Measurements from ENCODE around the gene ZNF346.

ZNF346 gene

GRCh38 chr5:177111720-177112394 lies 89.4 kb downstream of the ZNF346 start:
- peaks cover 12% of the 10 kb centered on the region for H3K4me1 ChIP-seq (ENCODE audit: control insufficient read depth, insufficient read depth, low read length, poor library complexity, severe bottlenecking)
- H3K27me3 ChIP-seq (replicated peaks; ENCODE audit: control insufficient read depth, insufficient read depth, low read length, poor library complexity, severe bottlenecking): no peaks in the 10 kb centered on the region
- H3K9me3 ChIP-seq (ENCODE audit: control insufficient read depth, low read length): no peaks in the 10 kb centered on the region
- H3K27ac ChIP-seq (ENCODE audit: insufficient read depth, low read length, poor library complexity, severe bottlenecking): no peak overlapping the region
- H3K4me3 ChIP-seq (ENCODE audit: insufficient read depth, low read depth, low read length, poor library complexity, severe bottlenecking): no peak overlapping the region
- H3K36me3 ChIP-seq (ENCODE audit: control insufficient read depth, insufficient read depth, low read length): no peaks in the 10 kb centered on the region
- peak; percentile 25 to 39 (median 29) for DNase-seq

GRCh38 chr5:177112589-177113220 lies 90.2 kb downstream of the ZNF346 start:
- H3K4me1 ChIP-seq (ENCODE audit: control insufficient read depth, insufficient read depth, low read length, poor library complexity, severe bottlenecking): peaks cover 17% of the 10 kb centered on the region
- DNase-seq: no peak
- no peaks in the 10 kb centered on the region for H3K36me3 ChIP-seq (ENCODE audit: control insufficient read depth, insufficient read depth, low read length)
- no peaks in the 10 kb centered on the region for H3K27me3 ChIP-seq (replicated peaks; ENCODE audit: control insufficient read depth, insufficient read depth, low read length, poor library complexity, severe bottlenecking)
- no peak overlapping the region for H3K4me3 ChIP-seq (ENCODE audit: insufficient read depth, low read depth, low read length, poor library complexity, severe bottlenecking)
- no peaks in the 10 kb centered on the region for H3K9me3 ChIP-seq (ENCODE audit: control insufficient read depth, low read length)
- no peak overlapping the region for H3K27ac ChIP-seq (ENCODE audit: insufficient read depth, low read length, poor library complexity, severe bottlenecking)

- Histone ChIP-seq H3K27ac (ENCODE audit: insufficient read depth, low read length, poor library complexity, severe bottlenecking) (no peak overlapping the region), H3K27me3 (replicated peaks; ENCODE audit: control insufficient read depth, insufficient read depth, low read length, poor library complexity, severe bottlenecking) (no peaks in the 10 kb centered on the region), H3K9me3 (ENCODE audit: control insufficient read depth, low read length) (no peaks in the 10 kb centered on the region), H3K4me1 (ENCODE audit: control insufficient read depth, insufficient read depth, low read length, poor library complexity, severe bottlenecking) (peaks cover 17% of the 10 kb centered on the region), H3K36me3 (ENCODE audit: control insufficient read depth, insufficient read depth, low read length) (no peaks in the 10 kb centered on the region), H3K4me3 (ENCODE audit: insufficient read depth, low read depth, low read length, poor library complexity, severe bottlenecking) (no peak overlapping the region)
- peak; percentile 55 to 64 (median 58) for DNase-seq
Observed at GRCh38 chr5:177113566-177114424, 91.3 kb downstream of the ZNF346 start.

GRCh38 chr5:177116631-177117373 lies 94.3 kb downstream of the ZNF346 start:
- Histone ChIP-seq H3K36me3 (ENCODE audit: control insufficient read depth, insufficient read depth, low read length) (no peaks in the 10 kb centered on the region), H3K27ac (ENCODE audit: insufficient read depth, low read length, poor library complexity, severe bottlenecking) (no peak overlapping the region), H3K4me3 (ENCODE audit: insufficient read depth, low read depth, low read length, poor library complexity, severe bottlenecking) (no peak overlapping the region), H3K27me3 (replicated peaks; ENCODE audit: control insufficient read depth, insufficient read depth, low read length, poor library complexity, severe bottlenecking) (no peaks in the 10 kb centered on the region), H3K9me3 (ENCODE audit: control insufficient read depth, low read length) (no peaks in the 10 kb centered on the region), H3K4me1 (ENCODE audit: control insufficient read depth, insufficient read depth, low read length, poor library complexity, severe bottlenecking) (peaks cover 17% of the 10 kb centered on the region)
- peak; percentile 65 to 78 (median 71) for DNase-seq

GRCh38 chr5:177117441-177118045 lies 95.0 kb downstream of the ZNF346 start:
- Histone ChIP-seq H3K27ac (ENCODE audit: insufficient read depth, low read length, poor library complexity, severe bottlenecking) (no peak overlapping the region), H3K27me3 (replicated peaks; ENCODE audit: control insufficient read depth, insufficient read depth, low read length, poor library complexity, severe bottlenecking) (no peaks in the 10 kb centered on the region), H3K4me3 (ENCODE audit: insufficient read depth, low read depth, low read length, poor library complexity, severe bottlenecking) (no peak overlapping the region), H3K9me3 (ENCODE audit: control insufficient read depth, low read length) (no peaks in the 10 kb centered on the region), H3K36me3 (ENCODE audit: control insufficient read depth, insufficient read depth, low read length) (no peaks in the 10 kb centered on the region), H3K4me1 (ENCODE audit: control insufficient read depth, insufficient read depth, low read length, poor library complexity, severe bottlenecking) (peaks cover 17% of the 10 kb centered on the region)
- no peak for DNase-seq

GRCh38 chr5:177122566-177122965 lies 100.1 kb downstream of the ZNF346 start:
- Histone ChIP-seq H3K27ac (ENCODE audit: insufficient read depth, low read length, poor library complexity, severe bottlenecking) (no peak overlapping the region), H3K27me3 (replicated peaks; ENCODE audit: control insufficient read depth, insufficient read depth, low read length, poor library complexity, severe bottlenecking) (no peaks in the 10 kb centered on the region), H3K4me1 (ENCODE audit: control insufficient read depth, insufficient read depth, low read length, poor library complexity, severe bottlenecking) (no peaks in the 10 kb centered on the region), H3K36me3 (ENCODE audit: control insufficient read depth, insufficient read depth, low read length) (no peaks in the 10 kb centered on the region), H3K4me3 (ENCODE audit: insufficient read depth, low read depth, low read length, poor library complexity, severe bottlenecking) (no peak overlapping the region), H3K9me3 (ENCODE audit: control insufficient read depth, low read length) (no peaks in the 10 kb centered on the region)
- DNase-seq: no peak

GRCh38 chr5:177123789-177124485 lies 101.4 kb downstream of the ZNF346 start:
- DNase-seq: no peak
- no peaks in the 10 kb centered on the region for H3K9me3 ChIP-seq (ENCODE audit: control insufficient read depth, low read length)
- H3K4me3 ChIP-seq (ENCODE audit: insufficient read depth, low read depth, low read length, poor library complexity, severe bottlenecking): no peak overlapping the region
- H3K36me3 ChIP-seq (ENCODE audit: control insufficient read depth, insufficient read depth, low read length): no peaks in the 10 kb centered on the region
- H3K27me3 ChIP-seq (replicated peaks; ENCODE audit: control insufficient read depth, insufficient read depth, low read length, poor library complexity, severe bottlenecking): no peaks in the 10 kb centered on the region
- H3K4me1 ChIP-seq (ENCODE audit: control insufficient read depth, insufficient read depth, low read length, poor library complexity, severe bottlenecking): peaks cover 7% of the 10 kb centered on the region
- no peak overlapping the region for H3K27ac ChIP-seq (ENCODE audit: insufficient read depth, low read length, poor library complexity, severe bottlenecking)

GRCh38 chr5:177124486-177124991 lies 102.0 kb downstream of the ZNF346 start:
- H3K36me3 ChIP-seq (ENCODE audit: control insufficient read depth, insufficient read depth, low read length): no peaks in the 10 kb centered on the region
- H3K4me3 ChIP-seq (ENCODE audit: insufficient read depth, low read depth, low read length, poor library complexity, severe bottlenecking): no peak overlapping the region
- DNase-seq: no peak
- no peaks in the 10 kb centered on the region for H3K9me3 ChIP-seq (ENCODE audit: control insufficient read depth, low read length)
- no peaks in the 10 kb centered on the region for H3K27me3 ChIP-seq (replicated peaks; ENCODE audit: control insufficient read depth, insufficient read depth, low read length, poor library complexity, severe bottlenecking)
- H3K27ac ChIP-seq (ENCODE audit: insufficient read depth, low read length, poor library complexity, severe bottlenecking): no peak overlapping the region
- peaks cover 13% of the 10 kb centered on the region for H3K4me1 ChIP-seq (ENCODE audit: control insufficient read depth, insufficient read depth, low read length, poor library complexity, severe bottlenecking)

- Histone ChIP-seq H3K36me3 (ENCODE audit: control insufficient read depth, insufficient read depth, low read length) (no peaks in the 10 kb centered on the region), H3K4me3 (ENCODE audit: insufficient read depth, low read depth, low read length, poor library complexity, severe bottlenecking) (no peak overlapping the region), H3K27ac (ENCODE audit: insufficient read depth, low read length, poor library complexity, severe bottlenecking) (no peak overlapping the region), H3K27me3 (replicated peaks; ENCODE audit: control insufficient read depth, insufficient read depth, low read length, poor library complexity, severe bottlenecking) (no peaks in the 10 kb centered on the region), H3K4me1 (ENCODE audit: control insufficient read depth, insufficient read depth, low read length, poor library complexity, severe bottlenecking) (peaks cover 14% of the 10 kb centered on the region), H3K9me3 (ENCODE audit: control insufficient read depth, low read length) (no peaks in the 10 kb centered on the region)
- no peak for DNase-seq
Observed at GRCh38 chr5:177126771-177127170, 104.3 kb downstream of the ZNF346 start.

Measured in effector memory CD4-positive, alpha-beta T cell (primary cell).